Spleen (tissue), 7 donors: ENCODE results near the gene ARHGEF28.

Experiments used
- POLR2AphosphoS5 ChIP-seq, 3 donors: sonication (generic); formaldehyde crosslinking; IDR thresholded peaks; one replicate each; pipeline ENCODE4 v1.5.1; 2017; ENCODE audit warnings: antibody characterized with exemption in 3 of 3
- TF ChIP-seq, protein P1 (sequence below), 11 experiments: fragments of 200-600 bp in 7 of 11; fragments of 450-650 bp in 4 of 11; sonication (generic) in 4 of 11; IDR thresholded peaks in 8 of 11; conservative IDR thresholded peaks in 3 of 11; 1 replicate in 7 of 11; 2 replicates in 4 of 11; pipeline versions ENCODE4 v1.4.0 to v1.8.0; 2016 to 2021; ENCODE audit warnings: antibody characterized with exemption in 11 of 11, inconsistent platforms in 4 of 11, mild to moderate bottlenecking in 1 of 11
- donor health status: DM: no; HTN: no; CAD: no; lungs with moderate emphysema.
- donor health status: DM: no; HTN: no; CAD: no.
- donor health status: DM: no; HTN: no; CAD: no.

DNA sequence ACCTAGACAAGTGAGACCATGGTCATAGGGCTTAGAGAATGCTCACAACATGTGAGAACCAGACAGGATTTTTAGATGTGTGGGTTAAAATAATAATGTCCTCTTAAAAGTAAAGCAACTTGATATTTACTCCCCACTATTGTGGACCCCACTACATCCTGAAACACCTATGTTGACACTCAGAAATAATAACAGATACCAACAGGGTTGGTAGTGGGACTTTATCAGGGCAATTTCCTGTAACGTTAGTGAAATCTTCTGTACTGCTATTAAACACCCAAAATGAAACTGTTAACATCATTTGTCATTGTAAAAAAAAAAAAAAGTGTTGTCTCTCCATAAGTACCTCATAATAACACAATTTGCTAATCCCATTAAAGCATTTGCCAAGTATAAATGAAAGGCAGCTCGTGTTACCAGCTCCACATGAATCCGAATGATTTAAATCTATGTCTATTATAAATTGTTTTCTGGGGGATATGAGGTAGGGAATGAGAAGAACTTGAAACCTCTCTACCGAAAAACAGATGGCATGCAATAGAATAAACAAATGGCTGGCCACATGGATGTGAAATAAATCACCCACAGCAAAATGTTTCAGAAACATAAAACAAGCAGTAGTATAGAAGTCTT lies 285.9 kb downstream of the ARHGEF28 start:
- no peak for TF ChIP-seq POLR2AphosphoS5 (IDR thresholded peaks at IDR 0.05)
- TF ChIP-seq, protein P1, sequence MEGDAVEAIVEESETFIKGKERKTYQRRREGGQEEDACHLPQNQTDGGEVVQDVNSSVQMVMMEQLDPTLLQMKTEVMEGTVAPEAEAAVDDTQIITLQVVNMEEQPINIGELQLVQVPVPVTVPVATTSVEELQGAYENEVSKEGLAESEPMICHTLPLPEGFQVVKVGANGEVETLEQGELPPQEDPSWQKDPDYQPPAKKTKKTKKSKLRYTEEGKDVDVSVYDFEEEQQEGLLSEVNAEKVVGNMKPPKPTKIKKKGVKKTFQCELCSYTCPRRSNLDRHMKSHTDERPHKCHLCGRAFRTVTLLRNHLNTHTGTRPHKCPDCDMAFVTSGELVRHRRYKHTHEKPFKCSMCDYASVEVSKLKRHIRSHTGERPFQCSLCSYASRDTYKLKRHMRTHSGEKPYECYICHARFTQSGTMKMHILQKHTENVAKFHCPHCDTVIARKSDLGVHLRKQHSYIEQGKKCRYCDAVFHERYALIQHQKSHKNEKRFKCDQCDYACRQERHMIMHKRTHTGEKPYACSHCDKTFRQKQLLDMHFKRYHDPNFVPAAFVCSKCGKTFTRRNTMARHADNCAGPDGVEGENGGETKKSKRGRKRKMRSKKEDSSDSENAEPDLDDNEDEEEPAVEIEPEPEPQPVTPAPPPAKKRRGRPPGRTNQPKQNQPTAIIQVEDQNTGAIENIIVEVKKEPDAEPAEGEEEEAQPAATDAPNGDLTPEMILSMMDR (IDR thresholded peaks at IDR 0.05 in 8 of 11, conservative IDR thresholded peaks at IDR 0.05 in 3 of 11), result no peak
